ENCODE data around the gene ADARB2.

Gene ADARB2

GRCh38 chr10:1130226-1130625 is 607.1 kb downstream of the ADARB2 start:
- no peak for DNase-seq

GRCh38 chr10:1128649-1129048 is 608.7 kb downstream of the ADARB2 start:
- no peak for DNase-seq

GRCh38 chr10:1128115-1128514 is 609.2 kb downstream of the ADARB2 start:
- no peak for DNase-seq

GRCh38 chr10:1127629-1128028 is 609.7 kb downstream of the ADARB2 start:
- no peak for DNase-seq

All from DMS53 (cell line).